Gastroesophageal sphincter (tissue), 3 donors: ENCODE results near the gene NFATC2.

Experiments
- CTCF ChIP-seq, 4 experiments: fragments of 200-600 bp in 2 of 4; fragments of 450-650 bp in 2 of 4; sonication (generic) in 1 of 4; IDR thresholded peaks; one replicate each; pipeline ENCODE4 v1.5.1; 2017 to 2019; ENCODE audit warnings: antibody characterized with exemption in 4 of 4, mild to moderate bottlenecking in 2 of 4, moderate library complexity in 2 of 4
- POLR2A ChIP-seq, 2 donors: fragments of 450-650 bp; IDR thresholded peaks; one replicate each; pipeline ENCODE4 v1.6.1; 2017; ENCODE audit warnings: antibody characterized with exemption in 2 of 2, mild to moderate bottlenecking in 2 of 2, moderate library complexity in 1 of 2

DNA sequence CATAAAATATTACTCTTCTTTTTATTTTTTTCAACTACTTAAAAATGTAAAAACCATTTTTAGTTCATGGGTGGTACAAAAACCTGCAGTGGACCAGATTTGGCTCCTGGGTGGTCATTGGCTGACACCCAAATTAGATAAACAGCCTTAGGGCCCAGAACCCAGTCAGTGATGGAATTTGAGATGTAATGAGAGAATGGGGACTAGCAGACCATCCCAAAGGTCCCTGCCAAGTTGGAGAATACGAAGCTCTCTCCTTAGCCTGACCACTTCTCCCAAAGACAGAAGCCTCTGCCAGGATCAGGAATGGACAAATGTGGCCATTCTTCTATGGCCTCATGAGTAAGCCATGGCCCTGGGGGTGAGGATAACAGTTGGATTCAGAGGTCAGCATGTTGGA, 194.7 kb downstream of the NFATC2 start:
- TF ChIP-seq CTCF (IDR thresholded peaks at IDR 0.05): no peak
- no peak for TF ChIP-seq POLR2A (IDR thresholded peaks at IDR 0.05)
